Keratinocyte (primary cell): Measurements from ENCODE around the gene HJV.

ENCODE experiments used
- EZH2 ChIP-seq: IDR thresholded peaks from one replicate; pipeline ENCODE4 v1.6.1; 2012; ENCODE audit warnings: inconsistent platforms, mild to moderate bottlenecking, low read length, moderate library complexity
- TF ChIP-seq, protein P1 (sequence below), 3 experiments: IDR thresholded peaks in 1 of 3; conservative IDR thresholded peaks in 1 of 3; optimal IDR thresholded peaks in 1 of 3; 2 replicates in 2 of 3; 3 replicates in 1 of 3; pipeline versions ENCODE3 to v1.5.1; 2011; ENCODE audit warnings: low read length in 3 of 3, mild to moderate bottlenecking in 3 of 3, moderate library complexity in 2 of 3, control low read depth in 1 of 3, inconsistent platforms in 1 of 3; ENCODE audit not compliant: insufficient read depth in 2 of 3; ENCODE audit errors: extremely low read depth in 1 of 3

DNA sequence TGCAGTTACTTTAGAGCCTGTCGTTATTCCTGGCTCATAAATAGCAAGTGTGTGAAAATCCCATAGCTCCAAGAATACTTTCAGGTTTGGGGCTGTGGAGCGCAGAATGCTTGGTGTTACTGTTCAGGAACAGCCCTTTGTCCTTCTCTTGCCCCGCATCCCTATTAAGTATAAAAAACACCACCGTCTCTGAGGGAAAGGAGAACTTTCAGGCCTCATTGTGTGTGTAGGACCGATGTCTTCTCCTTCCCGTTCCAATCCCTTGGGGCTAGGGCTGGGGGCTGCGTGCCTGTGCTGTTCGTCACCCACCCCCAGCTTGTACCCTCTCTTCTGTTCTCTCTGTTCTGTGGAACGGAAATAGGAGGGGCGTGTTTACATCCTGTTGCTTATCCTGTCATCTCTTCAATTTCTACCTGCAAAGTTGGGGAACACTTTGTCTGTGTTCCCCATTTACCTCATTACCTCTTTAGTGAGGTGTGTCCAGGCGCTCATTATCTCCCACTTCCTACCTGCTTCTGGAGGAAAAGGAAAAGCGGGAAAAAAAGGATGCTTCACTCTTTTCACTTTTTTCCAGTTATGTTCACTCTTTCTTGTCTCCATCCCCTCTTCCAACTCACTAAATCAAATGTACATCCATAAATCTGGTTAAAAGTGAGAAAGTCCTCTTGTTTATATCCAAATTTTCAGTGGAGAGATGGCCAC, 24.4 kb downstream of the HJV start:
- TF ChIP-seq, protein P1, sequence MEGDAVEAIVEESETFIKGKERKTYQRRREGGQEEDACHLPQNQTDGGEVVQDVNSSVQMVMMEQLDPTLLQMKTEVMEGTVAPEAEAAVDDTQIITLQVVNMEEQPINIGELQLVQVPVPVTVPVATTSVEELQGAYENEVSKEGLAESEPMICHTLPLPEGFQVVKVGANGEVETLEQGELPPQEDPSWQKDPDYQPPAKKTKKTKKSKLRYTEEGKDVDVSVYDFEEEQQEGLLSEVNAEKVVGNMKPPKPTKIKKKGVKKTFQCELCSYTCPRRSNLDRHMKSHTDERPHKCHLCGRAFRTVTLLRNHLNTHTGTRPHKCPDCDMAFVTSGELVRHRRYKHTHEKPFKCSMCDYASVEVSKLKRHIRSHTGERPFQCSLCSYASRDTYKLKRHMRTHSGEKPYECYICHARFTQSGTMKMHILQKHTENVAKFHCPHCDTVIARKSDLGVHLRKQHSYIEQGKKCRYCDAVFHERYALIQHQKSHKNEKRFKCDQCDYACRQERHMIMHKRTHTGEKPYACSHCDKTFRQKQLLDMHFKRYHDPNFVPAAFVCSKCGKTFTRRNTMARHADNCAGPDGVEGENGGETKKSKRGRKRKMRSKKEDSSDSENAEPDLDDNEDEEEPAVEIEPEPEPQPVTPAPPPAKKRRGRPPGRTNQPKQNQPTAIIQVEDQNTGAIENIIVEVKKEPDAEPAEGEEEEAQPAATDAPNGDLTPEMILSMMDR (optimal IDR thresholded peaks at IDR 0.05 in 1 of 3, IDR thresholded peaks at IDR 0.05 in 1 of 3, conservative IDR thresholded peaks at IDR 0.05 in 1 of 3; ENCODE audit: extremely low read depth in 1 of 3, insufficient read depth in 2 of 3, low read length in 3 of 3) = no peak
- TF ChIP-seq EZH2 = no peak
